Measurements from ENCODE around the gene PSMB11. TPM values are rescaled to one million over a fixed set of nuclear protein-coding genes. Genes with fewer than 3 reads are reported as not detected.

Gene PSMB11
- polyA plus RNA-seq, 10 donors, result not detected

GRCh38 chr14:23057757-23058653, 16.0 kb downstream of the PSMB11 start:
- DNase-seq, result peak; percentile 84 to 95 (median 91)

GRCh38 chr14:23058654-23059504, 16.9 kb downstream of the PSMB11 start:
- DNase-seq, result no peak

- no peak for DNase-seq
Observed at GRCh38 chr14:23060536-23061260, 18.7 kb downstream of the PSMB11 start.

- DNase-seq, result peak in 2 of 3 donors; percentile 52 to 86
Observed at GRCh38 chr14:23062002-23062401, 20.0 kb downstream of the PSMB11 start.

DNA sequence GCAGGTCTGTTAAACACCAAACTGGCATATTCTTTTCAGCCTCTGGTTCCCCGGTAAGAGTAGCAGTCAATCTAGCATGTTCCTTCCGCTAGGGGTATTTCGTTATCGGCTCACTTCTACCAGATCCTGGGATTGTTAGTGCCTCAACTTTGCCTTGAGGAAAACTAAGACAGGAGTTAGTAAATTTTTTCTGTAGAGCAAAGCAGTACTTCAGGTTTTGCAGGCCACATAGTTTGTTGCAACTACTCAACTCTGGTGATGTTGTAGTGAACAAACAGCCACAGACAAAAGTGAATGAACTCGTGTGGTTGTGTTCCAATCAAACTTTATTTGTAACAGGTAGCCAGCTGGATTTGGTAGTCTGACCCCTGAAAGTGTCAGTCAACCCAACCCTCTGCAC, 21.6 kb downstream of the PSMB11 start:
- no peak for DNase-seq

- DNase-seq, result no peak
Observed at GRCh38 chr14:23066368-23066767, 24.4 kb downstream of the PSMB11 start.

- DNase-seq, result no peak
Observed at GRCh38 chr14:23066855-23067744, 25.1 kb downstream of the PSMB11 start.

DNA sequence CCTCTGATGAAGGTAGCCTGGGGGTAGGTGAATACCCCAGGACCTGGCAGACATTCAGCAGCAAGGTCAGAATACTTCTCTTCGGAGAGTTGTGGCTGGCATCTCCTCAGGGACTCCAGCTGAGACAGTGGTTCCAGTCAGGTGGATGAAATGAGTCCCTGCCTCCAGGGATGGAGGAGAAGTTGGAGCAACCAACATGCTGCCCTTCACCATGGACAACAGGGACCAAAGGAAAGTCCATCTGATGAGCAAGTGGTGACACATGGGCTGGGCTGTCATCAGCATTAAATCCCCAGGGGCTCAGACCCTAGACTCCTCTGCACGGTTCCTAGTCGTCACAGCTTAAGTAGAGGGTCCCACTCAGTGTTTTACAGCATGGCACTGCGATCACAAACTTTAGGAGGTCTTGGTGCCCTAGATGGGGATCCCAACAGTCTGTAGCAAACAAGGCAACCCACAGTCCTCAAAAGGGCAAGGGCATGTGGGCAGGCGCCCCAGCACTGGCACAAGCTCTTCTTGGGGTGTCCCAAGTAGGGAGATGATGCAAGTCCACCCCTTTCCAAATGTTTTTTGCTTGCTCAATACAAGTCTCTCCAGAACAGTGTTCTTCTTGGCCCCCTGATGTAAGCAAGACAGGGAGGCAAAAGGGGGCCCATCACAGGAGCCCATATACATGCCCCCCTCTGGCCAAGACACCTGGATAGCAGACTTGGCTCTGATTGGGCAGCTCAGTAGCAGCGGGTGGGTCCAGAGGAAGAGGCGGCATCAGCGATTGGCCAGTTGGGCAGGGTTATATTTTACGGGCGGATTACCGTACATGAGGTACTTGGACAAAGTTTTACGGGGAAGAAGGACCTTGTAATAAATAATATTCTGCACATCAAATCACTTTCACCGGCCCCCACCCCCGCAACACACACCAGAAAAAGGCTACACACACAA, 26.1 kb downstream of the PSMB11 start:
- DNase-seq, result no peak

DNA sequence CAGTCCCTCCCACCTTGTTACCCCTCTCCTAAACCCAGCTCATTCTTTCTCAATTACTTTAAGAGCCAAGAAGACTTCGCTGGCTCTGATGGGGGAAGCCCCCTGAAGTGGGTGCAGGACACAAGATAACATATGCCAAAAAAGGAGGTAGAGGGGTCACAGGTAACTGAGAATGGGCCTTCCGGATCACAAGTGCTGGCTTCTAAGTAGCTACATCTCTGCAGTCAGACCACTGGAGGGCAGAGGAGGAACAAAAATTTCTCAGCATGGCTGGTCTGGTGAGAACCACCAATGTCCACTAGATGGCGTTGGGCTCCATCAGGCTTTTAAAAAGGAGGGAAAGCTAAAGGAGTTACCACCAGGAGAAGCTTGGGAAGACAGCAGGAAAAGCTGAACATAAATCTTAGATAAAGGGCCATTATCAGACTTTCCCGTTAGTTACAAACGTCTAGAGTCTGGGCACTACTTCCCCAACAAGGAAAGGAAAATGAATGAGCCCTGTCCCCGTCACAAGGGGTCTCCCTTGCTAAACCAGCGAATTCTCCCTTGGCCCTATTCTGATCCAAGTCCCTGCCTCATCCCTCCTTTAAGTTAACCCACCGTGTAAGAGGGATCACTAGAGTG, 26.9 kb downstream of the PSMB11 start:
- peak; percentile 89 to 94 (median 90) for DNase-seq

GRCh38 chr14:23069413-23069806, 27.4 kb downstream of the PSMB11 start:
- DNase-seq, result no peak

DNA sequence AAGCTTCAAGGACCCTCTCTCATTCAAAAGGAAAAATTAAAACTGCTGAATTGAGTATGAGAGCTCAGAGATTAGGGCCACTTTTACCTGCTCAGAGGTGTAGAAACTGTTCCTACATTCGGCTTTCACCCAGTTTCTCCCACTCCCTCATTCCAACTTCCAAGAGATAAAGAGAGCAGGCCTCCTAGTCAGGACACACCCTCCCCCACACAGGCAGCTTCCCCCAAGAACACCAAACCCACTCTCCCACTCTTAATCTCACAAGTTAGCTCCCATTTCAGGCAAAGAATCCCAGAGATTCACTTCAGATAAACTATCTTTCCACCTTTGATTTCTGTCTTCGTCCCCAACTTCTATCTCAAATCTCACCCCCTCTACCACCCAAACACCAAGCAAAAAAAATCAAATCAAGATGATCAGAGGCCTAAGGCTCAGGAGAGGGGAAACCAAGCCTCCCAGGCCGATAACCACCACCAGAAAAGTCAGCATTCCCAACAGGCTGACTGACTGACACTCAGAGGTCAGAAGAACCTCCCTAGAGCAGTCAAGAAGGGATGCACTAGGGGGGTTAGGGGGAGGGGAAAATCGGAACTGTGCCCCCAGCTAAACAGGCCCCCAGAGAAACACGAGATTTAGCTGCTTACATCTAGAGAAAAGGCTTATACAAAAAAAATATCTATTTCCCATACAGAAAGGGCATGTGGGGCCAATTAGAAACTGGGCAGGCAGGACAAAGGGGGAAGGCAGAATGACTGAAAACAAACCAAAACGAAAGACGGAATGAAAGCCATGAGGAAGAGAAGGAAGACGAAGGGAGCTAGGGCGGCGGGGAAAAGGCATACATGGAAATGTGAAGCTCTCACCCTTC, 28.5 kb downstream of the PSMB11 start:
- no peak for DNase-seq

DNA sequence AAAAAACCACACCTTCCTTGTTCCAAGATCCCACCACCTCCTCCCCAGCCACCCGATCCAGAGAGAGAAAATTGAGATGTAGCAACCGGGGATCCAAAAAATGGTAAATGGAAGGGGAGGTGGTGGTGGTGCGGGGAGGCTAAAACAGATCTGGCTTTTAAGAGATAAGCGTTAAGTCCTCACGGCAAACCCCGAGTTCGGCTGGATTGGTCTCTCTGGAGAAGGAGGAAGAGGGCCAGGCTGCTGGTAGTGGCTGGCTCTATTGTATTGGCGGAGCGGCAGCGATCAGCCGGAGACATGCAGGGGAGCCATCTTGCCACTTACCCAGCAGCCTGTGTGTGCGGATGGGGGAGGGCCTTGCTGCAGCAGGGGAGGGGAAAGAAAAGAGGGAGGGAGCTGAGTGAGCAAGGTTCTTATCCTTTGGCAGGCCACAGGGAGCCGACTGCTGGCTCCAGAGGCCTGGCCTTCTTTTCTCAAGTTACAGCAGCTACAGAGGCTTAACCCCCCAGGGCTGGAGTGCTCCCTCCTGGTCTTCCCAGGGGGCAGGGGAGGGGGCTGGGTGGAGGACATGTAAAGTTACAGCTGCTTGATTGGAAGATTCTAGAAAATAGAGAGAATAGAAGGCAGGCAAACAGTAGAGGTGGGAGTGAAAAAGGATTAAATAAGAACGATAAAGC, 29.4 kb downstream of the PSMB11 start:
- DNase-seq, result peak; percentile 88 to 95 (median 90)

GRCh38 chr14:23071921-23072539, 30.0 kb downstream of the PSMB11 start:
- DNase-seq, result no peak

DNA sequence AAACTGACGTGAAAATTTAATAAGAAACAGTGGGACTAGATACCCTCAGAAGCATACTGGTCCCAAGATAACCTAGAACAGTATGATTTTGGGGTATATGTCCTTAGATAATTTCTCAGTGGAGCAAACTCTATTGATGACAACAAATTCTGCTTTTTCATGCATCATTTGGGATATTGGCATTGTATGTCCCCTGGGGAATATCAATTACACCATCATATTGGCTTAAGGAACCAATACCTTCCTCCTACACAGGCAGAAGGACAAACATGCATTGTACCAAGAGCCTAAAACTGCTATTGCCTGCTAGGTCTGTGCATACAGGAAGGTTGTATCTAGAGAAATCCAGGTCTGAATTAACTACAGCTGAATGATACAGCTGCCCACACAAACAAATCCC, 32.9 kb downstream of the PSMB11 start:
- no peak for DNase-seq

DNA sequence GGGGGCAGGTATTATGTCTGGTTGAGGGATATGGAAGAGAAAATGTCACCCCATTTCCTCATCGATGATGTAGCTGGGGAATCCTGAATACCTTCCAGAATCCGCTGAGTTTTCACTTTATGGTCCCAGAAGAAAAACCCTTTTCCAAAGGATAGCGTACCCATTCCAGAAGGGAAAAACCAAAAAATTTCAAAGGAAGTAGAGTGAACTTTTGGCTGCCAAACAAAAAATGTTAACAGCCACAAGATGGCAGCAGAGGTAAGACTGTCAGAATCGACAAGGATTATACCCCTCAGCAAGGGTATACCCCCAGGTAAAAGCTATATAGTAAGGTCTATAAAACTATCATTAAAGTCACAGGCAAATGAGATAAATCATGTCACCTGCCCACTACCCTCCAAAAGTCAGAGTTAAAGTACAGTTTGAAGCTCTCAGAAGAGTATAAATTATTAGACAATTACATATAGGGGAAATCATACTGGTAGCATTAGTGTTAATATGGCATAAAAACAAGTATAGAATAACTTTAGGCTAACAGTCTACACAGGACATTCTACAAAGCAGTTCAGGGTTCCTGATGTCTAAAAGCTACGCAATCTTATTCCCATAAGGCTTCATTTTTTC, 34.9 kb downstream of the PSMB11 start:
- DNase-seq, result peak in 1 of 3 donors; percentile 57

DNA sequence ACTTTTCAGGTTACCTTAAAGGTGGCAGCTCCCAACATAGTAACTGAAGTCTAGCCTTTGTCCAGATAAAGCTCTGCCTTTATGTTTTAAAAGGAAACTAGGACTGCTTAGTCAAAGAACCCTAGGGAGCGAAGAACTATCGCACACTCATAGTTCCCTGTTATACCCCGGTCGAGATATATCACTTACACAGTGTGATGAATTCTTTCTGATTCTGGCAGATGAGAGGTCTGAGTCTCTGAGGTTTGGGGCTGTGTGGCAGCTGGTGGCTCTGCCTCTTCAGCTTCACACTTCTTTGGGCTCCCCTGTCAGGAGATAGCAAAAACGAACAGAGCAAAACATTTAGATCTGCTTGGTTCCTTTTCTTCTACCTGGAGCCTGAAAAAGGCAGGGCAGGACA, 36.0 kb downstream of the PSMB11 start:
- no peak for DNase-seq

DNA sequence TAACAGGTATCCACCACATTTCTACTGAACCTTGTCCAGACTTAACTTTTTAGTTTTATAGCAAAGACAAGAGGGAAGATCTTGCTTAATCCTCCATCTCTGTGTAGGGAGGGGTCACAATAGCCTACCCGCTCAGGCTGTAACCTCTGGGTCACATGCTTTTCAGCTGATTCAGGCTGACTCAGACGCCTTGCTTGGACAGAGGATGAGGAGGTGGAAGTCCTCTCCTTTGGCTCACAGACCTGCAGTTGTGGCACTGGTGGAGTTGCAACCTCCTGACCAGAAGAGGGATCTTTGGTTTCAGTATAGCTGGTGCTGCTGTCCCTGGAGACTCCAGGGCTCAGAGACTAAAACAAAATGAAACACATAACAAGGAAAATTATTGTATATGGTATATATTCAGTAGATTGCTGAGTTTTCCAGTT, 36.7 kb downstream of the PSMB11 start:
- peak in 1 of 3 donors; percentile 52 for DNase-seq
